ENCODE data around the gene SOST. TPM values are rescaled to one million over a fixed set of nuclear protein-coding genes. Genes with fewer than 3 reads are reported as not detected.

Gene SOST
- total and polyA plus RNA-seq, 2 donors (not counting 1 experiment from before 2014, with no cell fraction given) = not detected

DNA sequence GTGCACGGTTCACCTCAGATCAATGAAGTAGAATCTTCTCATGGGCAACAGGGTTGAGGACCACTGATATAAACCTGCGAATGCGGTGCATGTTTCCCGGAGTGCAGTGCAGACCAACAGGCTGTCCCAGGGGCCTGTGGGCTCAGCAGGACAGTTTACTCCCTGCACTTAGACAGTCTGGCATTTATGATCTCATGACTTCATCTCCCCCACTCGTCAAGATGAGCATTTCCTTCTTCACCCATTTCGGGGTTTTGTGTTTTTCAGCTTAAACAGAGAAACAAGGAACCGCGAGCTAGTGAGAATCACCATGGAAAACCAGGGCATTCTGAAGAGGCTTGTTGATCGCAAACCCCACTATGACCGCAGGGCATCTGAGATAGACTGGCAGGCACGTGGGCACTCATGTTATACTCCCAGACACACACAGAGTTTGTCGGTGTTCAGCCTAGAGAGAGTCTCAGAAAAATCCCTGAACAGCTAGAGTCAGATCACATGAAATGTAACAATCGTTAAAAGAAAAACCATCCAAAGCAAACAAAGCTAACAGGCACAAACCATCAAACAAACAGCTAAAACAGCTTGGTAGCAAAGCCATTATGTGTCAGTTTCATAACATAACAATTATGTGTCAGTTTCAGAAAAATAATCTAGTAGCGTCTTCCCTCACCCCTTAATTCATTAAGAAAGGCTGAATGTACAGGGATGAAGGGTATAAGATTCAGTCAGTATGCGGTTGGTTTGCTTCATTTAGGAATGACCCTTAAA lies 24.5 kb upstream of the SOST start:
- H3K4me1 ChIP-seq (ENCODE audit: control insufficient read depth, extremely low read depth, insufficient read depth, low read length) = peaks cover 4% of the 10 kb centered on the region
- DNase-seq (ENCODE audit: low read depth in 2 of 2) = no peak
- H3K9ac ChIP-seq (ENCODE audit: insufficient read depth, low read length) = no peak overlapping the region
- H3K27ac ChIP-seq (ENCODE audit: insufficient read depth, low read length) = no peak overlapping the region
- no peaks in the 10 kb centered on the region for H4K20me1 ChIP-seq (ENCODE audit: control insufficient read depth, extremely low read depth, insufficient read depth, low read length)
- no peaks in the 10 kb centered on the region for H3K79me2 ChIP-seq (ENCODE audit: control insufficient read depth, insufficient read depth, low read length)
- H3K9me3 ChIP-seq (ENCODE audit: control insufficient read depth, insufficient read depth, low read depth, low read length) = no peaks in the 10 kb centered on the region
- H2AFZ ChIP-seq (ENCODE audit: low read length) = no peak overlapping the region
- no peak overlapping the region for H3K4me3 ChIP-seq (replicated peaks in 1 of 4; ENCODE audit: control extremely low read depth in 1 of 4, insufficient read depth in 1 of 4, low read depth in 3 of 4, low read length in 4 of 4)
- H3K4me2 ChIP-seq (ENCODE audit: extremely low read depth, insufficient read depth, low read length) = no peak overlapping the region
- peaks cover 3% of the 10 kb centered on the region for H3K27me3 ChIP-seq (ENCODE audit: control insufficient read depth, insufficient read depth, low read length)
- no peaks in the 10 kb centered on the region for H3K36me3 ChIP-seq (ENCODE audit: control insufficient read depth, insufficient read depth, low read length)
- TF ChIP-seq, protein P1, sequence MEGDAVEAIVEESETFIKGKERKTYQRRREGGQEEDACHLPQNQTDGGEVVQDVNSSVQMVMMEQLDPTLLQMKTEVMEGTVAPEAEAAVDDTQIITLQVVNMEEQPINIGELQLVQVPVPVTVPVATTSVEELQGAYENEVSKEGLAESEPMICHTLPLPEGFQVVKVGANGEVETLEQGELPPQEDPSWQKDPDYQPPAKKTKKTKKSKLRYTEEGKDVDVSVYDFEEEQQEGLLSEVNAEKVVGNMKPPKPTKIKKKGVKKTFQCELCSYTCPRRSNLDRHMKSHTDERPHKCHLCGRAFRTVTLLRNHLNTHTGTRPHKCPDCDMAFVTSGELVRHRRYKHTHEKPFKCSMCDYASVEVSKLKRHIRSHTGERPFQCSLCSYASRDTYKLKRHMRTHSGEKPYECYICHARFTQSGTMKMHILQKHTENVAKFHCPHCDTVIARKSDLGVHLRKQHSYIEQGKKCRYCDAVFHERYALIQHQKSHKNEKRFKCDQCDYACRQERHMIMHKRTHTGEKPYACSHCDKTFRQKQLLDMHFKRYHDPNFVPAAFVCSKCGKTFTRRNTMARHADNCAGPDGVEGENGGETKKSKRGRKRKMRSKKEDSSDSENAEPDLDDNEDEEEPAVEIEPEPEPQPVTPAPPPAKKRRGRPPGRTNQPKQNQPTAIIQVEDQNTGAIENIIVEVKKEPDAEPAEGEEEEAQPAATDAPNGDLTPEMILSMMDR (conservative IDR thresholded peaks at IDR 0.05 in 1 of 2, IDR thresholded peaks at IDR 0.05 in 1 of 2; ENCODE audit: low read depth in 1 of 2, low read length in 2 of 2) = no peak
- no peak for TF ChIP-seq EZH2 (IDR thresholded peaks at IDR 0.05; ENCODE audit: low read length, missing control alignments)

DNA sequence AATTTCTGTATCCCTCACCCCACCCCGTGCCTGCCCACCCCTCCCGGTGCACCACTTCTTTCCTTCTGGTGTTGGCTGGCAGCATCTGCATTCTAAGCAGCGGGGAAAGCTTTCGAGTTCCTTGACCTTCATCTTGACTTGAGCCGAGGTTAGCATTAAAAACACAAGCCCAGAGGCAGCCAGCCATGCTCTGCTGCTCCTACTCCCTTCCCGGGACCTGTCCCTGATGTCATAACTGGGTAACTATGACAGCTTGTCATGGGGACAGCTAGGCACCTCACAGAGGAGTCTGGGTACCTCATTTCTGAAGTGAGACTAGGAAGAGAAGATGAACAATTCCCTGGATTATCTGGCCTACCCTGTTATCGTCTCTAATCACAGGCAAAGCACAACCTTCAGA lies 21.5 kb upstream of the SOST start, which contains the start of gene CFAP97D1:
TSS of gene CFAP97D1 (plus strand) at position 301 of the 400 bp plus-strand sequence. CDS start at position 329, 28 bp downstream.
- H3K4me2 ChIP-seq (ENCODE audit: extremely low read depth, insufficient read depth, low read length) = peak within 1 kb of the TSS; percentile 75
- peaks cover 4% of the 10 kb centered on the region for H3K4me1 ChIP-seq (ENCODE audit: control insufficient read depth, extremely low read depth, insufficient read depth, low read length)
- H3K9ac ChIP-seq (ENCODE audit: insufficient read depth, low read length) = peak within 1 kb of the TSS; percentile 72
- peaks cover 19% of the 10 kb centered on the region for H3K79me2 ChIP-seq (ENCODE audit: control insufficient read depth, insufficient read depth, low read length)
- H3K9me3 ChIP-seq (ENCODE audit: control insufficient read depth, insufficient read depth, low read depth, low read length) = no peaks in the 10 kb centered on the region
- peak within 1 kb of the TSS; percentile 65 to 93 (median 78) for H3K4me3 ChIP-seq (replicated peaks in 1 of 4; ENCODE audit: control extremely low read depth in 1 of 4, insufficient read depth in 1 of 4, low read depth in 3 of 4, low read length in 4 of 4)
- peaks cover 2% of the 10 kb centered on the region for H3K36me3 ChIP-seq (ENCODE audit: control insufficient read depth, insufficient read depth, low read length)
- DNase-seq (ENCODE audit: low read depth in 2 of 2) = no peak
- peak within 1 kb of the TSS; percentile 98 for H3K27ac ChIP-seq (ENCODE audit: insufficient read depth, low read length)
- peaks cover 3% of the 10 kb centered on the region for H3K27me3 ChIP-seq (ENCODE audit: control insufficient read depth, insufficient read depth, low read length)
- H4K20me1 ChIP-seq (ENCODE audit: control insufficient read depth, extremely low read depth, insufficient read depth, low read length) = no peaks in the 10 kb centered on the region
- no peak for TF ChIP-seq EZH2 (IDR thresholded peaks at IDR 0.05; ENCODE audit: low read length, missing control alignments)
- TF ChIP-seq, protein P1 (conservative IDR thresholded peaks at IDR 0.05 in 1 of 2, IDR thresholded peaks at IDR 0.05 in 1 of 2; ENCODE audit: low read depth in 1 of 2, low read length in 2 of 2) = no peak
- H2AFZ ChIP-seq (ENCODE audit: low read length) = peak within 1 kb of the TSS; percentile 82

DNA sequence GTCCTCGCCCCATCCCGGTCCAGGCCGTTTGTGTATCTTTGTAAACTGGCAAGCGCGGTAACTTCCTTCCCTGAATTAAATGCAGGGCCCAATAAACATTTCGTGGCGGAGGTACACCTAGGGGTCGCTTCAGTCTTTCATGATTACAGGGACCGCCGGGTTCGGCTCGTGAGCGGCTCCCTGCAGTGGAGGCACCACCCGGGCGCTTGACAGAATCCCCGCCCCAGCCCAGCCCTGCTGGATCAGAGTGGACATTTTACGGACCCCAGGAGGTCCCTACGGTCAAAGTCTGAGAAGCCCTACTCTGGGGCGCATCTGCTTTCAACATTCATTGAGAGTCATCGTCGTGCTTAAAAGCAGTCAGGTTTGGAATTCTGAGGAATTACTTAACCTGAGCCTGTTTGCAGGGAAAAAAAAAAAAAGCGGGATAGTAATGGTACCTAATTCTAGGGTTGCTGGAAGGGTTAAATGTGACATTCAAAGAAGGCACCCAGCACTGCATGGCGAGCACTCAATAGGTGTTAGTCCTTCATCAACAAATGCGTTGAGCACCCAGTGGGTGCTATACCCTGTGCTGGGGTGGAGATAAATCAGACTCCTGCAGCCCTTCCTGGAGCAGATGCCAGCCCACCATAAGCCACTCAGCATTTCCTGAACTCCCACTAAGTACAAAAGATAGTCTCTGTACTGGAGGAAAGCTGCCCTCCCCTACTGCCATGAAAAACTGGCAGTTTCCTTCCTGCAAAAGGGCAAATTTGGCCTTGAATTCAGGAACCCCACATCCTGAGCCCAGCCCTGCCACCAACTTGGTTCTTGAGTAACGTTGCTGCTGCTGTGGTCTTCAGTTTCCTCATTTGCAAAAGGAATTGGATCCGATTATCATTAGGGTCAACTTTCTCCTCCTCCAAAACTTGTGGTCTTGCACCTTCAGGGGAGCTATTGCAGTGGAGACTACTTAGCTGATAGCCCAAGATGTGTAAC lies 20.8 kb upstream of the SOST start:
- no peak for DNase-seq (ENCODE audit: low read depth in 2 of 2)

More for the DNA sequence above, 20.8 kb upstream of the SOST start:
- Histone ChIP-seq H3K4me1 (ENCODE audit: control insufficient read depth, extremely low read depth, insufficient read depth, low read length) (peaks cover 3% of the 10 kb centered on the region), H3K27ac (ENCODE audit: insufficient read depth, low read length) (peak overlapping the region; percentile 98), H3K4me2 (ENCODE audit: extremely low read depth, insufficient read depth, low read length) (peak overlapping the region; percentile 75), H3K36me3 (ENCODE audit: control insufficient read depth, insufficient read depth, low read length) (peaks cover 6% of the 10 kb centered on the region), H4K20me1 (ENCODE audit: control insufficient read depth, extremely low read depth, insufficient read depth, low read length) (no peaks in the 10 kb centered on the region), H3K27me3 (ENCODE audit: control insufficient read depth, insufficient read depth, low read length) (peaks cover 3% of the 10 kb centered on the region), H2AFZ (ENCODE audit: low read length) (peak overlapping the region; percentile 82), H3K4me3 (replicated peaks in 1 of 4; ENCODE audit: control extremely low read depth in 1 of 4, insufficient read depth in 1 of 4, low read depth in 3 of 4, low read length in 4 of 4) (peak overlapping the region; percentile 65 to 93 (median 78)), H3K9ac (ENCODE audit: insufficient read depth, low read length) (peak overlapping the region; percentile 72), H3K9me3 (ENCODE audit: control insufficient read depth, insufficient read depth, low read depth, low read length) (no peaks in the 10 kb centered on the region), H3K79me2 (ENCODE audit: control insufficient read depth, insufficient read depth, low read length) (peaks cover 21% of the 10 kb centered on the region)
- TF ChIP-seq, protein P1 (conservative IDR thresholded peaks at IDR 0.05 in 1 of 2, IDR thresholded peaks at IDR 0.05 in 1 of 2; ENCODE audit: low read depth in 1 of 2, low read length in 2 of 2) = peak in 1 of 2 donors; percentile 13
- TF ChIP-seq EZH2 (IDR thresholded peaks at IDR 0.05; ENCODE audit: low read length, missing control alignments) = no peak

Data from fibroblast of lung (primary cell).